Spleen (tissue), 11 donors: Measurements from ENCODE around the gene SEC14L1. TPM values are rescaled to one million over a fixed set of nuclear protein-coding genes. Genes with fewer than 3 reads are reported as not detected.
A peak's percentile ranks its signal among the peaks of the same experiment; 100 is the strongest.
"Not testable (repeated sequence)": the region's sequence is repeated elsewhere in the genome, so short reads cannot be mapped to it uniquely, and the experiment has no call there.

Source experiments
- DNase-seq: peaks from one replicate; pipeline ENCODE4 v3.0.0-alpha.2; 2020
- H3K27ac ChIP-seq, 8 donors: fragments of 200-600 bp; sonication (generic) in 7 of 8; 1 replicate in 4 of 8; 2 replicates in 4 of 8; pipeline versions ENCODE4 v1.5.0 to v1.8.0; 2016 to 2021; ENCODE audit warnings: inconsistent platforms in 4 of 8, mild to moderate bottlenecking in 4 of 8, moderate library complexity in 1 of 8
- H3K27me3 ChIP-seq, 7 donors: fragments of 200-600 bp; sonication (generic) in 6 of 7; replicated peaks in 1 of 7; 1 replicate in 4 of 7; 2 replicates in 3 of 7; pipeline versions ENCODE4 v1.5.0 to v1.8.0; 2016 to 2021; ENCODE audit warnings: inconsistent platforms in 3 of 7, mild to moderate bottlenecking in 1 of 7
- H3K36me3 ChIP-seq, 6 donors: fragments of 200-600 bp; sonication (generic) in 5 of 6; 1 replicate in 4 of 6; 2 replicates in 2 of 6; pipeline versions ENCODE4 v1.5.0 to v1.8.0; 2016 to 2021; ENCODE audit warnings: inconsistent platforms in 2 of 6
- H3K4me1 ChIP-seq, 6 donors: fragments of 200-600 bp; sonication (generic) in 5 of 6; 1 replicate in 3 of 6; 2 replicates in 3 of 6; pipeline versions ENCODE4 v1.5.0 to v1.8.0; 2016 to 2021; ENCODE audit warnings: inconsistent platforms in 3 of 6
- H3K4me3 ChIP-seq, 8 donors: fragments of 200-600 bp; sonication (generic) in 7 of 8; 1 replicate in 4 of 8; 2 replicates in 4 of 8; pipeline versions ENCODE4 v1.5.0 to v1.8.0; 2016 to 2021; ENCODE audit warnings: inconsistent platforms in 4 of 8, mild to moderate bottlenecking in 4 of 8, moderate library complexity in 2 of 8
- H3K9me3 ChIP-seq, 8 donors: fragments of 200-600 bp; sonication (generic) in 7 of 8; 1 replicate in 4 of 8; 2 replicates in 4 of 8; pipeline versions ENCODE4 v1.5.0 to v1.8.0; 2016 to 2021; ENCODE audit warnings: inconsistent platforms in 4 of 8
- CTCF ChIP-seq, 11 experiments: fragments of 200-600 bp in 7 of 11; fragments of 450-650 bp in 4 of 11; sonication (generic) in 4 of 11; IDR thresholded peaks in 8 of 11; conservative IDR thresholded peaks in 3 of 11; 1 replicate in 7 of 11; 2 replicates in 4 of 11; pipeline versions ENCODE4 v1.4.0 to v1.8.0; 2016 to 2021; ENCODE audit warnings: antibody characterized with exemption in 11 of 11, inconsistent platforms in 4 of 11, mild to moderate bottlenecking in 1 of 11
- POLR2A ChIP-seq, 3 donors: fragments of 450-650 bp; IDR thresholded peaks; one replicate each; pipeline ENCODE4 v1.5.1; 2017; ENCODE audit warnings: antibody characterized with exemption in 3 of 3, mild to moderate bottlenecking in 1 of 3
- POLR2AphosphoS5 ChIP-seq, 3 donors: sonication (generic); formaldehyde crosslinking; IDR thresholded peaks; one replicate each; pipeline ENCODE4 v1.5.1; 2017; ENCODE audit warnings: antibody characterized with exemption in 3 of 3
- WGBS, 5 donors: extraction: QIAGEN DNeasy Blood & Tissue Kit in 3 of 5; methylation state at CpG; one replicate each; pipeline versions ENCODE4 v1.1.5 to v1.1.7; 2013 to 2018; 5-methylcytosine and 5-hydroxymethylcytosine counted together
- intact Hi-C: fragments of 100-400 bp; cut with DNase I; formaldehyde crosslinking; loops from one replicate; pipeline ENCODE4 v1.15.0; 2023; ENCODE audit warnings: low total_unique reads
- polyA plus RNA-seq, 3 donors: library from polyadenylated mRNA; stranded (reverse); fragments of 200-250 nt; gene quantifications; one replicate each; pipeline ENCODE4 v1.2.1, GENCODE V29; 2013
- total RNA-seq, 7 donors: library from RNA; depleted of rRNA in 3 of 7; stranded (reverse); fragments of >200 nt in 3 of 7; fragmentation: NEBNext Ultra II Directional in 4 of 7; extraction: Animal tissue kit (Norgen Biotek cat#: 25700) in 4 of 7; gene quantifications; one replicate each; pipeline versions ENCODE4 v1.1.0 to v1.2.1, GENCODE V29; 2016 to 2021
- donor health status: healthy with polysubstance abuse.
- donor health status: DM: no; HTN: no; CAD: no; lungs with moderate emphysema.
- donor health status: DM: no; HTN: no; CAD: no.
- donor health status: Bipolar disorder and iron deficiency.
- donor health status: healthy.
- donor health status: DM: no; HTN: no; CAD: no.
- donor health status: DM: yes; HTN: yes; CAD: no.

Gene SEC14L1
- total and polyA plus RNA-seq, 10 donors: 14.5 to 202 (median 169) TPM

GRCh38 chr17:77136420-77136767, 4.4 kb upstream of the SEC14L1 start:
- Histone ChIP-seq H3K36me3 (no peaks in the 10 kb centered on the region), H3K9me3 (peaks cover 0 to 19% (median 6%) of the 10 kb centered on the region in 8 donors), H3K27ac (peak overlapping the region in 1 of 8 donors; percentile 28), H3K27me3 (no peaks in the 10 kb centered on the region), H3K4me1 (peaks cover 0 to 49% (median 22%) of the 10 kb centered on the region in 6 donors), H3K4me3 (no peak overlapping the region)
- intact Hi-C loops: no loop called here
- TF ChIP-seq POLR2AphosphoS5 (IDR thresholded peaks at IDR 0.05) (no peak), CTCF (IDR thresholded peaks at IDR 0.05 in 8 of 11, conservative IDR thresholded peaks at IDR 0.05 in 3 of 11) (no peak), POLR2A (IDR thresholded peaks at IDR 0.05) (no peak)
- DNase-seq: no peak
- 90 to 94% (median 91%) methylated on average over 8 of the region's 8 CpGs for WGBS, 5 donors

GRCh38 chr17:77137111-77137510, 3.7 kb upstream of the SEC14L1 start:
- H3K27me3 ChIP-seq: no peaks in the 10 kb centered on the region
- H3K36me3 ChIP-seq: no peaks in the 10 kb centered on the region
- H3K4me3 ChIP-seq: no peak overlapping the region
- H3K4me1 ChIP-seq: peaks cover 6 to 49% (median 25%) of the 10 kb centered on the region in 6 donors
- WGBS, 5 donors: 78 to 100% (median 84%) methylated on average over 3 of the region's 3 CpGs
- intact Hi-C loops: no loop called here
- H3K27ac ChIP-seq: peak overlapping the region in 3 of 8 donors; percentile 94 to 100 (median 96)
- no peak for TF ChIP-seq POLR2AphosphoS5 (IDR thresholded peaks at IDR 0.05)
- TF ChIP-seq CTCF (IDR thresholded peaks at IDR 0.05 in 8 of 11, conservative IDR thresholded peaks at IDR 0.05 in 3 of 11): no peak
- no peak for TF ChIP-seq POLR2A (IDR thresholded peaks at IDR 0.05)
- H3K9me3 ChIP-seq: peaks cover 0 to 19% (median 6%) of the 10 kb centered on the region in 8 donors
- no peak for DNase-seq

GRCh38 chr17:77137886-77138285, 2.9 kb upstream of the SEC14L1 start:
- H3K27ac ChIP-seq: peak overlapping the region in 7 of 8 donors; percentile 94 to 100 (median 97)
- peak in 1 of 3 donors; percentile 26 for TF ChIP-seq POLR2AphosphoS5 (IDR thresholded peaks at IDR 0.05)
- intact Hi-C loops: not testable (repeated sequence)

GRCh38 chr17:77140166-77140877, 447 bp upstream of the SEC14L1 start:
- peak overlapping the region; percentile 77 to 100 (median 96) for H3K27ac ChIP-seq
- TF ChIP-seq CTCF (IDR thresholded peaks at IDR 0.05 in 8 of 11, conservative IDR thresholded peaks at IDR 0.05 in 3 of 11) (peak in 10 of 11 experiments; percentile 8 to 67 (median 29)), POLR2A (IDR thresholded peaks at IDR 0.05) (peak; percentile 70 to 87 (median 77)), POLR2AphosphoS5 (IDR thresholded peaks at IDR 0.05) (peak; percentile 97 to 98 (median 98))
- H3K36me3 ChIP-seq: peaks cover 0 to 28% (median 12%) of the 10 kb centered on the region in 6 donors
- WGBS, 5 donors: 1 to 2% (median 1%) methylated on average over 20 to 67 of the region's 67 CpGs
- intact Hi-C loops: no loop called here
- H3K9me3 ChIP-seq: peaks cover 0 to 19% (median 6%) of the 10 kb centered on the region in 8 donors
- H3K4me3 ChIP-seq: peak overlapping the region in 7 of 8 donors; percentile 40 to 89 (median 75)
- no peaks in the 10 kb centered on the region for H3K27me3 ChIP-seq
- peak; percentile 100 for DNase-seq
- peaks cover 17 to 68% (median 52%) of the 10 kb centered on the region in 6 donors for H3K4me1 ChIP-seq

More at GRCh38 chr17:77137886-77138285, 2.9 kb upstream of the SEC14L1 start:
- WGBS, 5 donors: 44 to 68% (median 49%) methylated on average over 3 of the region's 3 CpGs
- Histone ChIP-seq H3K4me3 (peak overlapping the region in 1 of 8 donors; percentile 89), H3K4me1 (peaks cover 6 to 49% (median 30%) of the 10 kb centered on the region in 6 donors), H3K9me3 (peaks cover 0 to 19% (median 6%) of the 10 kb centered on the region in 8 donors)
- H3K36me3 ChIP-seq, H3K27me3 ChIP-seq: not testable (repeated sequence)
- DNase-seq: peak; percentile 85
